ENCODE measurements around the gene SH2D3A.
"Not testable (repeated sequence)": the region's sequence is repeated elsewhere in the genome, so short reads cannot be mapped to it uniquely, and the experiment has no call there.

SH2D3A gene

DNA sequence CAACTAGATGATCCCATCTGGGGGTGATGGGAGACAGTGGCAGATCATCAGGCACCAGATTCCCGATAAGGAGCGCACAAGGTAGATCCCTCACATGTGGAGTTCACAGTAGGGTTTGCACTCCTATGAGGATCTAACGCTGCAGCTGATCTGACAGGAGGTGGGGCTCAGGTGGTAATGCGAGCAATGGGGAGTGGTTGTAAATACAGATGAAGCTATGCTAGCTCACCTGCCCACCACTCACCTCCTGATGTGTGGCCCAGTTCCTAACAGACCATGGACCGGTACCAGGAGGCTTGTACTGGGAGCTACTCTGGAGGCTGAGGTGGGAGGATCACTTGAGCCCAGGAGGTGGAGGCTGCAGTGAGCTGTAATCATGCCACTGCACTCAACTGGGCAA lies 40.1 kb upstream of the SH2D3A start:
- DNase-seq (ENCODE audit: low read depth) = no peak
- no peak overlapping the region for H3K4me3 ChIP-seq (ENCODE audit: low read depth, low read length)
- TF ChIP-seq, protein P1, sequence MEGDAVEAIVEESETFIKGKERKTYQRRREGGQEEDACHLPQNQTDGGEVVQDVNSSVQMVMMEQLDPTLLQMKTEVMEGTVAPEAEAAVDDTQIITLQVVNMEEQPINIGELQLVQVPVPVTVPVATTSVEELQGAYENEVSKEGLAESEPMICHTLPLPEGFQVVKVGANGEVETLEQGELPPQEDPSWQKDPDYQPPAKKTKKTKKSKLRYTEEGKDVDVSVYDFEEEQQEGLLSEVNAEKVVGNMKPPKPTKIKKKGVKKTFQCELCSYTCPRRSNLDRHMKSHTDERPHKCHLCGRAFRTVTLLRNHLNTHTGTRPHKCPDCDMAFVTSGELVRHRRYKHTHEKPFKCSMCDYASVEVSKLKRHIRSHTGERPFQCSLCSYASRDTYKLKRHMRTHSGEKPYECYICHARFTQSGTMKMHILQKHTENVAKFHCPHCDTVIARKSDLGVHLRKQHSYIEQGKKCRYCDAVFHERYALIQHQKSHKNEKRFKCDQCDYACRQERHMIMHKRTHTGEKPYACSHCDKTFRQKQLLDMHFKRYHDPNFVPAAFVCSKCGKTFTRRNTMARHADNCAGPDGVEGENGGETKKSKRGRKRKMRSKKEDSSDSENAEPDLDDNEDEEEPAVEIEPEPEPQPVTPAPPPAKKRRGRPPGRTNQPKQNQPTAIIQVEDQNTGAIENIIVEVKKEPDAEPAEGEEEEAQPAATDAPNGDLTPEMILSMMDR (IDR thresholded peaks at IDR 0.05; ENCODE audit: low read depth, low read length, missing control alignments) = no peak

- TF ChIP-seq, protein P1 (IDR thresholded peaks at IDR 0.05; ENCODE audit: low read depth, low read length, missing control alignments) = no peak
- DNase-seq (ENCODE audit: low read depth) = no peak
- H3K4me3 ChIP-seq (ENCODE audit: low read depth, low read length) = no peak overlapping the region
These were observed 39.3 kb upstream of the SH2D3A start for GRCh38 chr19:6806488-6806887.

- H3K4me3 ChIP-seq (ENCODE audit: low read depth, low read length) = peak overlapping the region; percentile 55
- TF ChIP-seq, protein P1 (IDR thresholded peaks at IDR 0.05; ENCODE audit: low read depth, low read length, missing control alignments) = no peak
- no peak for DNase-seq (ENCODE audit: low read depth)
These were observed 35.8 kb upstream of the SH2D3A start for GRCh38 chr19:6803036-6803404.

GRCh38 chr19:6802336-6803035 lies 35.3 kb upstream of the SH2D3A start:
- TF ChIP-seq, protein P1 (IDR thresholded peaks at IDR 0.05; ENCODE audit: low read depth, low read length, missing control alignments) = peak; percentile 10
- H3K4me3 ChIP-seq (ENCODE audit: low read depth, low read length) = peak overlapping the region; percentile 55
- DNase-seq (ENCODE audit: low read depth) = peak; percentile 58

DNA sequence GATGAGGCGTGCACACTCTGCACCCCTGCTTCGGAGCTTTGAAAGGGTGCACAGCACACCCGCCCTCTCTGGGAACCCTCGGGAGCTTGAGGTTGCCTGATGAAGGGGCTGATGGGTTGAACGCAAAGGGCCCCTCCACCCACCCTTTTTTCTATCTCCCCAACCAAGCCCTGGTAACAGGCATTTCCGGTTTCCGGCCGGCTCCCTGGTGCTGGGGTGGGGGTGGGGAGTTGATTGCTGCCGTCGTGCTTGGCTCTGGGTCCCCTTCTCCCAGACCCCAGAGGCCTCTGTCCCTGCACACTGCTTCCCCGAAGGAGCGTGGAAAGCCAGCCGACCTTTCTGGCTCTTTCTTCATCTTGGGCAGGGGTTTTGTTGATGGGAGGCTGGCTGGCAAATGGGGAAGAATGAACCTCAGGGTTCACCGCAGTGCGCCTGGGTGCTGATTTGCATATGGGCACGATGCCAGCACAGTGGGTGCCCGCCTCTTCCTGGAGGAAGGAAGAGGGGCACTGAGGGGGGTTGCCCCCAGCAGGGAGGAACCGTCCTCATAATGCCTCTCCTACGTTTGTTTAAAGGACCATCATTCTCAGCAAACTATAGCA lies 34.4 kb upstream of the SH2D3A start:
- TF ChIP-seq, protein P1 (IDR thresholded peaks at IDR 0.05; ENCODE audit: low read depth, low read length, missing control alignments) = no peak
- peak; percentile 77 for DNase-seq (ENCODE audit: low read depth)
- peak overlapping the region; percentile 44 for H3K4me3 ChIP-seq (ENCODE audit: low read depth, low read length)

DNA sequence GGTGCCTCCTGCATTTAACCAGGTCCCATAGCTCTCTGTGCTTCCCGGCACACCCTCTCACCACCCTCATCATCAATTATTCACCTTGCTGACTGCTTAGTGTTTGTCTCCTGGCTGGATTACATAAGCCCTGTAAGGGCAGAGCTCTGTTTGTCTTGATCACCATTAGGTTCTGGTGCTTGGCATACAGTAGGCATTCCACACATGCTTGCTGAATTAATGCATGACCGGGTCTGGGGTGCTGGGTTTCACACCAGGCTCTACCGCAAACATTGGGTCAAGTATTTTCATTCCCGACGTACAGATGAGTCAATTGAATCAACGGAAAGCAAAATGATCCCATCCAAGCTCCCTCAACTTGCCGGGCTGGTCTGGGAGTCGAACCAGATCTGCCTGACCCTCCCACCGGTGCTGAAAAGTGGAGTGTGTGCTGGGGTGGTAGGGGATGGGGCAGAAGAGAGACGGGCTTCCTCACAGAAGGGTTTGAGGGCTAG lies 33.8 kb upstream of the SH2D3A start:
- peak overlapping the region; percentile 44 for H3K4me3 ChIP-seq (ENCODE audit: low read depth, low read length)
- TF ChIP-seq, protein P1 (IDR thresholded peaks at IDR 0.05; ENCODE audit: low read depth, low read length, missing control alignments) = no peak
- no peak for DNase-seq (ENCODE audit: low read depth)

DNA sequence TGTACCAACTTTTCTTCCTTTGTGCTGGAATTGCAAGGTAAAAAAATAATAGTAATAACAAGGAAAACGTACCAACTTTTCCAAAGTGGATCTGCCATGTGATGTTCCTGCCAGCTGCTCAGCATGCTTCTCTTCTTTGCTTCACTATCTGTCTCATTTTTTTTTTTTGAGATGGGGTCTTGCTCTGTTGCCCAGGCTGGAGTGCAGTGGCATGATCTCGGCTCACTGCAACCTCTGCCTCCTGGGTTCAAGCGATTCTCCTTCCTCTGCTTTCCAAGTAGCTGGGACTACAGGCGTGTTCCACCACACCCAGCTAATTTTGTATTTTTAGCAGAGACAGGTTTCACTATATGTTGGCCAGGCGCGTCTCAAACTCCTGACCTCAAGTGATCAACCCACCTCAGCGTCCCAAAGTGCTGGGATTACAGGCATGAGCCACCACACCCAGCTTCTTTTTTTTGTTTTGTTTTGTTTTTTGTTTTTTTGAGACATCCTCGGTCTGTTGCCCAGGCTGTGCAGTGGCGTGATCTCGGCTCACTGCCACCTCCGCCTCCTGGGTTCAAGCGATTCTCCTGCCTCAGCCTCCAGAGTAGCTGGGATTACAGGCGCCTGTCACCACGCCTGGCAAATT lies 33.0 kb upstream of the SH2D3A start:
- DNase-seq (ENCODE audit: low read depth) = not testable (repeated sequence)
- H3K4me3 ChIP-seq (ENCODE audit: low read depth, low read length) = peak overlapping the region; percentile 44; the same call in 1 of the 2 replicates
